Caco-2 (cell line): ENCODE results near the gene UBA5. TPM values are rescaled to one million over a fixed set of nuclear protein-coding genes. Genes with fewer than 3 reads are reported as not detected.

Source experiments
- BruUV-seq: library from RNA; stranded (reverse); fragments of 400-500 nt; replicated peaks from 2 replicates; lab custom pipeline; 2021; lab: Mats Ljungman, UMichigan
- CTCF ChIA-PET: fragments of 300-600 bp; sonication (Branson Sonifier 250); formaldehyde crosslinking; loops from one replicate; lab custom pipeline; 2022; ENCODE audit warnings: antibody characterized with exemption; lab: Charles Lee
- POLR2A ChIA-PET: fragments of 300-600 bp; sonication (Branson Sonifier 250); formaldehyde crosslinking; loops from one replicate; lab custom pipeline; 2022; ENCODE audit warnings: antibody characterized with exemption; lab: Charles Lee
- DNase-seq, 2 experiments: peaks; one replicate each; pipeline versions ENCODE4 v3.0.0 to v3.0.0-alpha.2; 2020 to 2022
- H3K27me3 ChIP-seq: replicated peaks from 2 replicates; pipeline ENCODE4 v1.6.0; 2011; ENCODE audit warnings: low read length; ENCODE audit not compliant: control insufficient read depth, insufficient read depth
- H3K36me3 ChIP-seq: 2 replicates; pipeline ENCODE4 v1.5.1; 2011; ENCODE audit warnings: low read length; ENCODE audit not compliant: control insufficient read depth, insufficient read depth
- H3K4me1 ChIP-seq: fragments of 250-450 bp; sonication (Bioruptor Pico); 2 replicates; pipeline ENCODE4 v1.5.1; 2020; ENCODE audit warnings: mild to moderate bottlenecking
- H3K4me3 ChIP-seq: 2 replicates; pipeline ENCODE4 v1.5.1; 2011; ENCODE audit warnings: low read depth, mild to moderate bottlenecking, control low read depth, low read length
- H3K9me3 ChIP-seq: fragments of 250-450 bp; sonication (Bioruptor Pico); 2 replicates; pipeline ENCODE4 v1.5.1; 2020; ENCODE audit warnings: mild to moderate bottlenecking, moderate library complexity
- H3K27ac Mint-ChIP-seq: one replicate; pipeline ENCODE4 v1.8.0; 2022; ENCODE audit warnings: mixed read lengths; ENCODE audit not compliant: unreplicated experiment
- H3K27me3 Mint-ChIP-seq: one replicate; pipeline ENCODE4 v1.8.0; 2022; ENCODE audit warnings: mixed read lengths; ENCODE audit not compliant: insufficient read depth, unreplicated experiment
- H3K36me3 Mint-ChIP-seq: one replicate; pipeline ENCODE4 v1.8.0; 2022; ENCODE audit warnings: mild to moderate bottlenecking, mixed read lengths; ENCODE audit not compliant: insufficient read depth, unreplicated experiment
- H3K4me1 Mint-ChIP-seq: one replicate; pipeline ENCODE4 v1.8.0; 2022; ENCODE audit warnings: low read depth, mixed read lengths; ENCODE audit not compliant: unreplicated experiment
- H3K4me3 Mint-ChIP-seq: one replicate; pipeline ENCODE4 v1.8.0; 2022; ENCODE audit warnings: mild to moderate bottlenecking, moderate library complexity, mixed read lengths; ENCODE audit not compliant: unreplicated experiment
- H3K9me3 Mint-ChIP-seq: one replicate; pipeline ENCODE4 v1.8.0; 2022; ENCODE audit warnings: mixed read lengths; ENCODE audit not compliant: unreplicated experiment
- intact Hi-C: fragments of 100-400 bp; cut with micrococcal nuclease; formaldehyde crosslinking; loops from one replicate; pipeline ENCODE4 v1.10.0; 2022; ENCODE audit not compliant: unreplicated experiment
- total RNA-seq: library from RNA; stranded (reverse); gene quantifications from 2 replicates; pipeline ENCODE4 v1.2.3, GENCODE V29; 2022
- TF ChIP-seq, protein P1 (sequence below), 2 experiments: fragments of 200-600 bp in 1 of 2; IDR thresholded peaks; 1 replicate in 1 of 2; 2 replicates in 1 of 2; pipeline versions ENCODE4 v1.5.1 to v1.8.0; 2011 to 2022; ENCODE audit warnings: antibody characterized with exemption in 1 of 2, control low read depth in 1 of 2, inconsistent platforms in 1 of 2, low read depth in 1 of 2, low read length in 1 of 2, mild to moderate bottlenecking in 1 of 2, moderate library complexity in 1 of 2; ENCODE audit not compliant: insufficient read depth in 1 of 2, severe bottlenecking in 1 of 2, unreplicated experiment in 1 of 2

The UBA5 gene
- total RNA-seq, 1 experiment from 2014 or later: 47.6 TPM

- H3K36me3 ChIP-seq: 0 out of 2 replicates have a peak, but pooled peaks cover 2% of the 10 kb centered on the region
- Mint-ChIP-seq H3K9me3 (peaks cover 10% of the 10 kb centered on the region), H3K27ac (no peak overlapping the region), H3K36me3 (peaks cover 9% of the 10 kb centered on the region), H3K4me3 (no peak overlapping the region), H3K27me3 (no peaks in the 10 kb centered on the region), H3K4me1 (no peaks in the 10 kb centered on the region)
- no TSS peak for BruUV-seq
- H3K4me3 ChIP-seq: no peak overlapping the region
- ChIA-PET CTCF (no interaction called here), POLR2A (no interaction called here)
- H3K27me3 ChIP-seq: no peaks in the 10 kb centered on the region
- DNase-seq: no peak
- TF ChIP-seq, protein P1, sequence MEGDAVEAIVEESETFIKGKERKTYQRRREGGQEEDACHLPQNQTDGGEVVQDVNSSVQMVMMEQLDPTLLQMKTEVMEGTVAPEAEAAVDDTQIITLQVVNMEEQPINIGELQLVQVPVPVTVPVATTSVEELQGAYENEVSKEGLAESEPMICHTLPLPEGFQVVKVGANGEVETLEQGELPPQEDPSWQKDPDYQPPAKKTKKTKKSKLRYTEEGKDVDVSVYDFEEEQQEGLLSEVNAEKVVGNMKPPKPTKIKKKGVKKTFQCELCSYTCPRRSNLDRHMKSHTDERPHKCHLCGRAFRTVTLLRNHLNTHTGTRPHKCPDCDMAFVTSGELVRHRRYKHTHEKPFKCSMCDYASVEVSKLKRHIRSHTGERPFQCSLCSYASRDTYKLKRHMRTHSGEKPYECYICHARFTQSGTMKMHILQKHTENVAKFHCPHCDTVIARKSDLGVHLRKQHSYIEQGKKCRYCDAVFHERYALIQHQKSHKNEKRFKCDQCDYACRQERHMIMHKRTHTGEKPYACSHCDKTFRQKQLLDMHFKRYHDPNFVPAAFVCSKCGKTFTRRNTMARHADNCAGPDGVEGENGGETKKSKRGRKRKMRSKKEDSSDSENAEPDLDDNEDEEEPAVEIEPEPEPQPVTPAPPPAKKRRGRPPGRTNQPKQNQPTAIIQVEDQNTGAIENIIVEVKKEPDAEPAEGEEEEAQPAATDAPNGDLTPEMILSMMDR (IDR thresholded peaks at IDR 0.05; ENCODE audit: insufficient read depth in 1 of 2, low read depth in 1 of 2, low read length in 1 of 2, severe bottlenecking in 1 of 2, unreplicated experiment in 1 of 2): no peak
- H3K4me1 ChIP-seq: no peaks in the 10 kb centered on the region
- intact Hi-C loops: no loop called here
- no peaks in the 10 kb centered on the region for H3K9me3 ChIP-seq
Observed at GRCh38 chr3:132616780-132617179, 43.3 kb upstream of the UBA5 start.

- Mint-ChIP-seq H3K27me3 (no peaks in the 10 kb centered on the region), H3K4me3 (no peak overlapping the region), H3K27ac (no peak overlapping the region), H3K4me1 (no peaks in the 10 kb centered on the region), H3K9me3 (no peaks in the 10 kb centered on the region), H3K36me3 (no peaks in the 10 kb centered on the region)
- Histone ChIP-seq H3K36me3 (no peaks in the 10 kb centered on the region), H3K4me3 (no peak overlapping the region), H3K9me3 (no peaks in the 10 kb centered on the region), H3K27me3 (no peaks in the 10 kb centered on the region), H3K4me1 (no peaks in the 10 kb centered on the region)
- DNase-seq: no peak
- no TSS peak for BruUV-seq
- POLR2A ChIA-PET: no interaction called here
- CTCF ChIA-PET: no interaction called here
- intact Hi-C loops: no loop called here
- TF ChIP-seq, protein P1 (IDR thresholded peaks at IDR 0.05; ENCODE audit: insufficient read depth in 1 of 2, low read depth in 1 of 2, low read length in 1 of 2, severe bottlenecking in 1 of 2, unreplicated experiment in 1 of 2): no peak
Observed at GRCh38 chr3:132622148-132622547, 38.0 kb upstream of the UBA5 start.

DNA sequence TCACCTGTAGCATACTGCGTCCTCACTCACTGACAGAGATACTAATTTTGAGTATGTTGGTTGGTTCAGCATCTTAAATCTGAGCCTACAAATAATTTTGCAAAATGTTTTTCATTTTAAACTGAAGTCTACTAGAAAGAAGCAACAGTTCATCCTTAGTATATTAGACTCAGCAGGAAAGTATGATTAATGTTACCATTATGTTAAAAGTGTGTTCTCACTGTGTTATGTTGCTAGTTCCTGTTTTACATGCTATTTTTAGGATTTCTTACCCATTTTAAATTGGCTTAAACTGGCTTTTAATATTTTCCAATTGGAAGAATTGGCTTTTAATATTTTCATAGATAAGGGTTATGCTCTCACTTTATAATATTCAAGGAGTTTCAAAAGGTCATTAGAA is 37.4 kb upstream of the UBA5 start:
- no TSS peak for BruUV-seq
- CTCF ChIA-PET: no interaction called here
- no peak for DNase-seq
- H3K27me3 ChIP-seq: no peaks in the 10 kb centered on the region
- H3K4me1 Mint-ChIP-seq: no peaks in the 10 kb centered on the region
- no peaks in the 10 kb centered on the region for H3K9me3 ChIP-seq
- H3K27ac Mint-ChIP-seq: no peak overlapping the region
- no peak overlapping the region for H3K4me3 Mint-ChIP-seq
- H3K9me3 Mint-ChIP-seq: no peaks in the 10 kb centered on the region
- no peak overlapping the region for H3K4me3 ChIP-seq
- H3K36me3 ChIP-seq: no peaks in the 10 kb centered on the region
- TF ChIP-seq, protein P1 (IDR thresholded peaks at IDR 0.05; ENCODE audit: insufficient read depth in 1 of 2, low read depth in 1 of 2, low read length in 1 of 2, severe bottlenecking in 1 of 2, unreplicated experiment in 1 of 2): no peak
- POLR2A ChIA-PET: no interaction called here
- intact Hi-C loops: no loop called here
- no peaks in the 10 kb centered on the region for H3K4me1 ChIP-seq
- H3K27me3 Mint-ChIP-seq: no peaks in the 10 kb centered on the region
- no peaks in the 10 kb centered on the region for H3K36me3 Mint-ChIP-seq
